NCI-H510A treated with DMSO at 0.1 percent for 48 hours (cell line): ENCODE results near the gene PTGIS.
A peak's percentile ranks its signal among the peaks of the same experiment; 100 is the strongest.

ENCODE experiments used
- DNase-seq: peaks from one replicate; lab custom pipeline; 2025; lab: John Stamatoyannopoulos, UW

Gene PTGIS

DNA sequence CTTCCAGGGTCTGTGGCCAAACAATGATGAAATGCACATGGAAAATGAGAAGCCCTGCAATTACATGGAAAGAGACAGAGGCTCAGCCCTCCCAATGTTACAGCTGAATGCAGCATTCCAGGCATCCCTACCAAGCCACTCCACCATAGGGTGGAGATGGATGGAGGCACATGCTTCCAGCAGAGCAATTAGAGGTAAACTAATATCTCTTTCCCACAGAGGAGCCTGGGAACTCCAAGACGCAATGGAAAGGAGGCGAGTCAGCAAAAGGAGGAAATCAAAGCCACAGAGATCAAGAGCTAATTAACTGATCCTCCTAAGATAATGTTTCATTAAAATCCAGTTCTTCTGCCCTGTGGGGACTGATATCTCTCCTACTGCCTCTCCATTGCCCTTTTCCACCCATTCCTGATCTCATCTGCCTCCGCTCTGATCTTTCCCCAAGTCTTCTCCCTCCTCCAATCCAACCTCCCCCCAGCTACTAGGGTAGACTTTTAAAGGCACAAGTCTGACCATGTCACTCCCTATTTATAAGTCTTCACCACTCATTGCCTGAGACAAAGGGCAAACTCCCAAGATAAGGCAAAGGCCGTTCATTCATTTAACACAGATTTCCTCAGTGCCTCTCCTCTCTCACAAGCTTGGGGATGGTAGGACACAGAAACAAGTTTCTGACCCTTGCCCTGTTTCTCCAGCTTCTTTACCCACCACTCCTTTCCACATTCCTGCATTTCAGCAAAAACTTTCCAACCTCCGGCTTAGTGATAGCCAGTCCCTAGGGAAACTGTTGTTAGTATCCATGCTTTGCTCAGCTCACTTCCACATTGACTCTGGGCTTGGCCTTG, 71.2 kb downstream of the PTGIS start:
- DNase-seq, result no peak

GRCh38 chr20:49496043-49496442, 71.9 kb downstream of the PTGIS start:
- DNase-seq, result no peak

- no peak for DNase-seq
These were observed 77.2 kb downstream of the PTGIS start for GRCh38 chr20:49490689-49491088.

- DNase-seq, result no peak
These were observed 78.2 kb downstream of the PTGIS start for GRCh38 chr20:49489688-49490087.

DNA sequence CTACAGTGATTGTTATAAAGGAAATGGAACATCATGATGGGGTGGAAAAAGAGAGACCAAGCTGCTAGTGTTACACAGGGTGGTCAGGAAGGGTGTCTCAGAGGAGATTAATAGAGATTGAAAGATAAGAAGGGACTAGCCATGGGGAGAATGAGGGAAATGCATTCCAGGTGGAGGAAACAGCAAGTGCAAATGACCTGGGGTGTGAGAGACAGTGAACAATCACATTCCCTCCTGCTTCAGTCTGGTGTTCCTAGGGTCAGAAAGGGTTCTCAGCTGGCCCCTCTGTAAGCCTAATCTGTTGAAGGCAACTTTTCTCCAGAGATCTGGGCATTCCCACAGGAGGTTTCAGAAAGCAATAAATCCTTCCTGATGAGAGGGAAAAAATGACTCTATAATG, 81.9 kb downstream of the PTGIS start:
- no peak for DNase-seq

DNA sequence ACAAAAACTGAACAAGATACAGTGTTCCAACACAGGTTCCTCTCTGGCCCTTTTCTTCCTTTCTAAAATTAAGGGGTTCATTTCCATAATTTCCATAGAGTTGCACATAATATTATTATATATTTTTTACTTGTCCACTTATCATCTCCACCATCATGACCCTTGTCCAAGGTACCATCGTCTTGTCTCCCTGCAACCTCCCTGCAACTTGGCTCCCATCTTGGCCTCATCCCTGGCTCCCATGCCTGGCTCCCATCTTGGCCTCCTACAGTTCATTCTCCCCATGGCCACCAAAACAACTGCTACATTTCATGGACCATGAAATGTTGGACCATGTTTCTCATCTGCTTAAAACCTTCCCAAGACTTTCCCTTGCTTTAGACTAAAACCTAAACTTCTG, 82.4 kb downstream of the PTGIS start:
- no peak for DNase-seq

GRCh38 chr20:49484180-49485140, 83.5 kb downstream of the PTGIS start:
- peak; percentile 72 for DNase-seq

DNA sequence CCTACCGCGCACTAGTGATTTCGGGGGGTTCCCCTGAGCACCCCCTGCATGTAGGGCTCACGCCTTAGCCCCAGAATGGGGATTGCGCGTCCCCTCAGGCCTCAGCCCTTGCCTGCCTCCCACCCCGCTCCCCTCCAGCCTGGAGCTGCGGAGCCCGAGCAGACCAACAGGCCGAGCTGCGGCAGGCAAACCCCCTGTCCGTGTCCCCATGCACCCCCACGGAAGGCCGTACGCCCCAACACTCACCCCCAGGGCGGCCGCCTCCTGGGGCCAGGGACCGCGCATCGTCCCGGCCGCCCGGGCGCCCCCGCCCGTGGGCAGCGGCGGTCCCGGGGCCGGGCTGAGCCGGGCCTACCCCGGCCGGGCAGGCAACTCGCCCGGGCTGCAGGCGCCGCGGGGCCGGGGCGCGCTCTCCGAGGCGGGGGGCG, 84.2 kb downstream of the PTGIS start:
- DNase-seq, result peak; percentile 48

- peak; percentile 48 for DNase-seq
These were observed 84.8 kb downstream of the PTGIS start for GRCh38 chr20:49483018-49483695.

DNA sequence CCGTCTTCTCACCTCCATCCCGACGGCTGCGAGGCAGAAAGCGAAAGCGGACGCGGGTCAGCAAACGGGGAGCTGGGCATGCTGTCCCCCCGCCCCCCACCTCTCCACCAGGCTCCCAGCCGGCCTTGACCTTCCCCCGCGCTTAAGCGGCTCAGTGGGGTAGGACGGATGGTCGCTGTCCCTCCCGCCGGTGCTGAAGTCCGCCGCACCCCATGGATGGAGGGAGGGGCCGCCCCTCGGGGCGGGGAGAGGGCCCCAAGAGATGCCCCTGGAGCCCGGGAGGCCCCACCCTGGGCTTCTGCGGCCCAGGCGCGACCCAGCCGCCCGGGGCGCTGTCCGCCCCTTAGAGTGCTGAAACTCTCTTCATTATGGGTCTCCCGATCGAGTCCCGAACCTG, 85.3 kb downstream of the PTGIS start, which contains the start of gene KCNB1:
TSS of gene KCNB1 (minus strand) at position 48 of the 397 bp plus-strand sequence. CDS start 188 bp downstream, outside the sequence.
- no peak for DNase-seq

DNA sequence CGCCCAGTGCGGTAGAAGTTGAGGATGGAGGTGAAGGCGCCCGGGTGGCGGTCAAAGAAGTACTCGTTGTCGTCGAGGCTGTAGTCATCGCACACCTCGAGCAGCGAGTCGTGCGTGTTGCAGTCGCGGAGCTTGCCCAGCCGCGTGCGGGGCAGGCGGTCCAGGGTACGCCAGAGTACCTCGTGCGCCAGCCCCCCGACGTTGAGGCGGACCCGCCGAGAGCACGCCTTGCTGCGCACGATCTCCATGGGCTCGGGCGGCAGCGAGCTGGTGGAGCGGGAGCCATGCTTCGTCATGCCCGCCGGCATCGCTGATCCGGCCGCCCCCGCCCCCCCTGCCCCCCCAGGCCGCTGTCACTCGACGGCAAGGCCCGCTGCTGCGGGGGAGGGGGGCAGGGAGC, 85.8 kb downstream of the PTGIS start:
- DNase-seq, result no peak

DNA sequence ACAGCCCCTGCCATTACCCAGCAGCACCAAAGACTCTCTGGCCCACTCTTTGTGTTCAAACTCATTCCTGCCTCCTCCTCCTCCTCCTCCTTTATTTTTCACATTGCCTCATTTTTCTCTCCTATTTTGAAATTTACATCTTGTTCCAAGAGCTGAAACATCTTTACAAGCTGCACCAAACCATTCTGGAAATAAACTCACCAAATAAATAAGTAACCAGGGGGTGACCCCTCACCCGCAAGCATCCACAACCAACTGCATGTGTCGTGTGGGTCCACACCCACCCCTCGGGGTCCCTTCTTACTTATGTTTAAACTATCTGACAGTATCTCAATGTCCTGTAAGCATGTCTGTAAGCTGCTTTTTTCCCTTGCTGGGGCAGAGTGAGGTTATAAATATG, 86.8 kb downstream of the PTGIS start:
- DNase-seq, result no peak

DNA sequence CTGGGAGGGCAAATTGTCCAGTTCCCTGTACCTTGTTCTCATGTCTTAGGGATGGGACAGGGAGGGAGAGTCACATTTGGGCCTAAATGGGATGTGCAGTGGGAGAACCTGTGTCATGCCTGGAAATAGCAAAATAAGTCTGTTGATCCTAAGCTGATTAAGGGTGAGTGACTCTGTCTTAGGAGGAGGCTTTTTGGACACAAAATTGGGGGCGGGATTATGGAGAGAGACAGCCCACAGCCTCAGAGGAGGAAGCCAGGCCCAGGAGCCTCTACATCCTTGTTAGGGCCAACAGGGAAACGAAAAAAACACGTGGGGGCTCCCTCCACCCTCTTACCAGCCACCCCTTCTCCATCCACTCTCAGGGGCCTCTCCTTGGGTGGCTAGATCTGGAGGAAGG, 87.7 kb downstream of the PTGIS start:
- DNase-seq, result no peak

DNA sequence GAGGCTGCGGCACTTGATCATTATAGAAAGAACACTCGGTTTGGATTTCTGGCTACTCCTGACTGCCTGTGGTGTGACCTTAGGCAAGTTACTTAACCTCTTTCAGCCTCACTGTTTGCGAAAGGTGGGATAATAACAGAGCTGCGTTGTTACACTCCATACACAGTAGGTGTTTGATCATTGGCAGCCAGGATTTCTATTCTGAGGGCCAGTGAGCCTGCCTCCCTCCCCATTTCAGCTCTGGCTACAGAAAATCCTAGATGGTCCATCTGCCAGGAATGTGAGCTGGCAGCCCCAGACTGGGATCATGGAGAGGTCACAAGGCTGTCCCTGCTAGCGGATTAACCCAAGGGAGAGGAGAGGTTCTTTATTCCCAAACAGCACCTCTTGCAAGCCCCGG, 88.2 kb downstream of the PTGIS start:
- no peak for DNase-seq

GRCh38 chr20:49478754-49479689, 88.9 kb downstream of the PTGIS start:
- no peak for DNase-seq

GRCh38 chr20:49478266-49478665, 89.7 kb downstream of the PTGIS start:
- DNase-seq, result no peak

GRCh38 chr20:49477200-49477599, 90.7 kb downstream of the PTGIS start:
- DNase-seq, result no peak

DNA sequence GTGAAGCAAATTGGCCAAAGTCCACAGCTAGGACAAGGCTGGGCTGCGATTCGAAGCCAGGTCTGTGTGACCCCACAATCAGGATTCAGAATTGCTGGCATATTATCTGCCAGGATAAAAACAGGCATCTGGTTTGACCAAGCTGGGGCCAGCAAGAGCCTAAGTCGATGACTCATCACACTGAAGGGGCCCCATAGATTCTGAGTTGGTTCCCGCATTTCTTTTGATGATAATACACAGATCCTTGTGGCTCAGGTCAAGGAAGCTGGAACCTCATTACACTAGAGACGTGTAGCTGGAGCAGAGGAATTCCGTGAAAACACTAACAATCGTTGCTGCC, 92.0 kb downstream of the PTGIS start:
- DNase-seq, result no peak

GRCh38 chr20:49475292-49476015, 92.5 kb downstream of the PTGIS start:
- DNase-seq, result no peak

GRCh38 chr20:49471397-49471796, 96.5 kb downstream of the PTGIS start:
- no peak for DNase-seq

- no peak for DNase-seq
These were observed 97.0 kb downstream of the PTGIS start for GRCh38 chr20:49470922-49471321.
